GF-D8 (cell line): ENCODE results near the gene FOXL2NB.

Source experiments
- DNase-seq: peaks from one replicate; lab custom pipeline; 2025; lab: John Stamatoyannopoulos, UW

FOXL2NB gene

GRCh38 chr3:138933068-138933668 lies 13.8 kb upstream of the FOXL2NB start:
- DNase-seq: no peak

DNA sequence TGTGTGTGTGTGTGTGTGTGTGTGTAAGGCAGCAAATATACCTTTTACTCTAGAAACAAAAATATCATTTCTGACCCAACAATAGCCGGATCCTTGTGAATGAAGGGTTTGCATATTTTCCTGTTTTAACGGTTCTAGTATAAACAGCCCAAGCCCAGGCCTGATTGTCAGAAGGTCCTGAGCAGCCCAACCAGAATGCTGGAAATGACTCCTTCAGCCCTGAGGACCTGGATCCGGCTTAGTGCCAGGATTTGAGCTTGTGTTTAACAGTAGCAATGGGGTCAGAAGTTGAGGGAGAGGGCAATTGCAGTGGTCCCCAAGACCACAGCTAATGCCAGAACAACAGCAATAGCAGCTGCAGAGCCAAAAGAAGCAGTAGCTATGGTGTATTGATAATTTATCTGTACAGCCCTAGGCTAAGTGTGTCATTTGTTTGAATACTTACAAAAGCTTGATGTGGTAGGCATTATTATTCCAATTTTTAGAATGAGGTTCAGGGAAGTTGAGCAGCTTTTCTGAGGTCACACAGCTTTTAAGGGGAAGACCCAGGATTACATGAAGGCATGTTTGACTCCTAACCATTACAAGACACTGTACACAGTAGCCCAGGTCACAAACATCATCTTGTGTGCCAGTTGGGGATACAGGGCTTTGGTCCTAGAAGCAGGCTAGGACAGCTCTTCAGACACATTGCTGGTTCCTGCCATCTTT lies 12.9 kb upstream of the FOXL2NB start:
- DNase-seq: no peak

DNA sequence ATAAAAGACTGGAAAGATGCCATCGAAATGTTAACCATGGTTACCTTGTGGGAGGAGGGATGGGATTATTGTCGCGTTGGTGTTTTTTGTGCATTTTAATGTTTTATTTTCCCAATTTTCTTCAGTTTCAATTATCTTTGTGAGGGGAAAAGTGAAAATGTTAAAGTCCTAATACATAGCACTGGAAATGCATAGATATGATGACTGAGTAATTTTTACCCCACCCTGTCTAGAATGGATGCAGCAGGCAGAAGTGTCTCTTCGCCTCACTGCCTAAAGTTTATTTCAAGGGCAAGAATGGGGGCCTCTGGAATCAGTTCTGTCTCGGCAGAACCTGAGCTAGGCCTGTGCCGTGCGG lies 11.5 kb upstream of the FOXL2NB start:
- no peak for DNase-seq

GRCh38 chr3:138935863-138936740 lies 10.9 kb upstream of the FOXL2NB start:
- no peak for DNase-seq

GRCh38 chr3:138936741-138937689 lies 10.0 kb upstream of the FOXL2NB start:
- no peak for DNase-seq

- no peak for DNase-seq
These were observed 9.3 kb upstream of the FOXL2NB start for GRCh38 chr3:138937690-138938055.

DNA sequence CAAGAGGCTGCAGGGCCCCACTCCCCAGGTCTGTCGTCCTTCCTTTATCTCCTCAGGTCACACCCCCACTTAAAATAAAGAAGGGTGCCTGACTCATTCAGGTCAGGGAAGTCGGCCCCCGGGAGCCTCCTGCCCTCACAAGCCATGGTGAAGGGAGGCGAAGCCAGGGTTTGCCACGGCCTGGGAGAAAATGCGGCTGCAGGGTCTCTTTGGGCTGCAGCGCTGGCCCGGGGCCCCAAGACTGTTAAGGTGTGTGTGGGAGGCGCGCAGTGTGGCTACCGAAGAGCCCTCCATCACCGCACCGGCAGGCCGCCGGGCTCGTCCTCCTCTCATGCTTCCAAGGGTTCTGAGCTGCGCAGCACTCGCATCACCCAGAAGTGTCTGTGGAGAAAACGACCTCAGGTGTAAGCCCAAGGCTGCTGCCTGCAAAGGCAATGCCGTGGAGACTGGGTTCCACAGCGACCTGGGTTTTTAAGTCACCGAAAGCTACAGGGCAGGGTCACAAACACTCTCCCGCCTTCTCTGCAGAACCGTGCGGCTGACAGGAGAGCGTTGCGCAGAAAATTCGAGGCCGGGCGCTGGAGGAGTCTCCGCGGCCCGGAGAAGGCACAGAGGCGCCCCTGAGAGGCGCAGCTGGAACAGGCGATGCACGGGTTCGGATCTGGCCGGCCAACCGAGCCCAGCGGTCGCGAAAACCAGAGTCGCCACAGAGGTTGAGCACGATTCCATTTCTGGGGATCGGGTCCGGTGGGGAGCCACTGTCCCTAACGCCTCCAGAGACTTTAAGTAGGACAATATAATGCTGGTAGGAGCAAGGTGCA lies 8.8 kb upstream of the FOXL2NB start:
- DNase-seq: no peak

DNA sequence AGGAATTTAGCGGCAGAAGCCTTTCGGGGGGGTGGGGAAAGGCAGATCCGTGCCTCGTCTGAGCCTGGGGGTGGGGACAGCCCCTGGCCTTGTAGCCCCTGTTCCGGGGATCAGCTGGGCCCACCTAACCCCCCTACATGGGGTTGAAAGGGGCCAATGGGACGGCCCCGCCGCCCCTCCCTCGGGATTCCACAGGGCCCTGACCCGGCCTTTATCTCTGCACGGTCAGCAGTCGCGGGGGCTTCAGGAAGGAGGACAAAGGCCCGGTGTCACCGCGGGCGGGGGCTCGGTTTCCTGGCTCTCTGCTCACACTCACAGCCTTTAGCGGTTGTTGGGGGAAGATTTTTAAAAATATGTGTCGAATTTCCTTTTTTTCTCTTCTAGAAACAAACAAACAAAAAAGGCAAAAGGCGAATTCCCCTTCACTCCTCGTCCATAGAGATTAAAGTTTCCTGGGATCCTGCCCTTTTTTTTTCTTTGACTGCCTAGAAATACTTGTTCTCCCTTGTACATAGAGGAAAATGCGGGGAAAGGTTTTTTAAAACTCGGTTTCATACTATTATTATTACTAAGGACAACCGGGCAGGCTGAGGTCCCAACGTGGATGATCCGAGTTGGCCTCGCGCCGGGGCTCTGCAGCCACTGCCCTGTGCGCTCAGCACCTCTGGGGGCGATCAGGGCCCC lies 8.0 kb upstream of the FOXL2NB start:
- no peak for DNase-seq

DNA sequence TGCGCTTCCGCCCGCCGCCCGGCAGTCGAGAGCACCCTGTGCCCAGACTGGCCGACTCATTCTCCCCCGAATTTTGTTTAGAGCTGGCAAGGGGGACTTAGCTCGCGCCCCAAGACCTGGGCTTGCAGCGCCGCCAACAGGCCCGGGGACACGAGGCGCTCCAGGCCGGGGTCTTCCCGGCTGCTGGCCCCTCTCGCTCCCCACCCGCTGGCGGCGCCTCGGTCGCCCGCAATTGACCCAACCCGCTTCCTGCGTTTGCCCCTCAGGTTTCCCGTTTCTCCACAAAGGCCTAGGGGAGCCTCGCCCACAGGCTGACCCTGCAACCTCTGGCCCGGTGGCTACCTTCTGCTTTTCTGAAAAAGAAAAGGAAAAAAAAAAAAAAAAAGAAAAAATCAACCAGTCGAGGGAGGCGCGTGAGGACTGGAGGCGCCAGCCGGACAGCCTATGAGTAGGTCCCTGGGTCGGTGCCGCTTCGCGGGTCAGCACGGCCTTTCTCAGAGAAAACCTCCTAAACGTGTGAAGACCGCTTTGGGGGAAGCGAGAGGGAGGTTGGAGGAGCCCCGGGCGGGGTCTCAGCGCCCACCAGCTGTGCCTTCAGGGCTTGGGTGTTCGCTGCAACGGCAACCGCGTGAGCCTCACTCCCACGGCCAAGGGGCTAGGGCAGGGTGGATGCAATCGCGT lies 7.3 kb upstream of the FOXL2NB start:
- DNase-seq: no peak

- no peak for DNase-seq
These were observed 6.6 kb upstream of the FOXL2NB start for GRCh38 chr3:138940446-138940845.

DNA sequence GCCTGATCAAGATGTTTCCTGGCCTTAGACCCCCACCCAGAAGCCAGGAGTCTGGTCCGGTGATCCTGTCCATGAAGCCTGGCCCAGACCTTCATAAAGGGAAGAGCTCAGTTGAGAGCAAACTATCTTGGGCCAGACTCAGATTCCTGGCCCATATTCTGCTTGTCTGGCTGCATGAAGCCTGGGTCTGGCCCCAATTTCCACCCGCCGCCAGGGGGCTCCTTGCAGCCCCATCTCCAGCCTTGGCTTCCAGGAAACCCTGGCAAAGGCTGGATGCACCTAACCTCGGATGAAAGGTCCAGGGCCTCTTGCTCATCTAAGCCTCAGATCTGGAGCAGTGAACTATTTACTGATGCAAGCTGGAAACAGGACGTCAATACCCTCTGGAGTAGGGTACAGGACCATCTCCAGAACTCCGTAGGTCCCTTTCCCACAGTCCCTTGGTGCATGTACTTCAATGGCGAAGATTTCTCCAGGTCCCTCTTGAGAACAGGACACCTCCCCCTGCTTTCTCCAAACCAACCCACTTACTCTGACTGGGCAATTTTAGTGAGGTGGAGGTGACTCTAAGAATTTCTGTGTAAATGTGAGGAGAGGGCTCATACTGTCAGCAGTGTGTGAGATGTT lies 5.6 kb upstream of the FOXL2NB start:
- no peak for DNase-seq

- no peak for DNase-seq
These were observed 4.7 kb upstream of the FOXL2NB start for GRCh38 chr3:138942271-138942670.

DNA sequence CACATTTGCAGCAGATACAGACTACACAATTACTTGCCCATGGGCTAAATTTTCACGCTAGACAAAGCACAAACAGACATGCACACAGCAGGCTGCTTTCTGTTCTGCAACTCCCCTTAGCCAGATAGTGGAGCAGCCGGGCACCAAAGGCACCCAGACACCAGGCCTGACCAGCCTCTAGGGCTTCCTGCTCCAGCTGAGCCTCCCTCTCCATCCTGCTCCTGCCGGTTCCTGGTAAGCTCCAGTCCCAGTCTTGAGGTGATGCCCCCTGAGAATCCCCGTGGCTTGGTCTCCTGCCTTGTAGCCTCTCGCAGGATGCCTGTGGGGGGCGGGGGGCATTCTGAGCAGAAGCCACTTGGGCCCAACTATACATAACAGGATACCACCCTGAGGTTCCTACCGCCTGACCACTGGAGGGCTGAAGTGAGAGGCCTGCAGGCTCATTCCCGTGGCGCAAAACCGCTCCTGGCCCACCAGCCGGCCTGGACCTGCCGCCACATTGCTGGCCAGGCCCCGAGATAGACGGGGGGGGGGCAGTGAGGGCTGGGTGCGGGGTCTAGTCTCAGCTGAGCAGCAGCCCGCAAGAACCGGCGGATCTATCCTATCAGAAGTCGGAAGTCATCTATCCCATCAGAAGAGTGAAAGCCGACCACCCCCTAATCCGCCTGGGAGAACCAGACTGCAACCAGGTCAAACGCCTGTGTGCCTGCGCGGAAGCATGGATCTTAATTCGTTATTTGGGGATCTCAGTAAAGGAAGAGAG lies 4.0 kb upstream of the FOXL2NB start:
- no peak for DNase-seq

DNA sequence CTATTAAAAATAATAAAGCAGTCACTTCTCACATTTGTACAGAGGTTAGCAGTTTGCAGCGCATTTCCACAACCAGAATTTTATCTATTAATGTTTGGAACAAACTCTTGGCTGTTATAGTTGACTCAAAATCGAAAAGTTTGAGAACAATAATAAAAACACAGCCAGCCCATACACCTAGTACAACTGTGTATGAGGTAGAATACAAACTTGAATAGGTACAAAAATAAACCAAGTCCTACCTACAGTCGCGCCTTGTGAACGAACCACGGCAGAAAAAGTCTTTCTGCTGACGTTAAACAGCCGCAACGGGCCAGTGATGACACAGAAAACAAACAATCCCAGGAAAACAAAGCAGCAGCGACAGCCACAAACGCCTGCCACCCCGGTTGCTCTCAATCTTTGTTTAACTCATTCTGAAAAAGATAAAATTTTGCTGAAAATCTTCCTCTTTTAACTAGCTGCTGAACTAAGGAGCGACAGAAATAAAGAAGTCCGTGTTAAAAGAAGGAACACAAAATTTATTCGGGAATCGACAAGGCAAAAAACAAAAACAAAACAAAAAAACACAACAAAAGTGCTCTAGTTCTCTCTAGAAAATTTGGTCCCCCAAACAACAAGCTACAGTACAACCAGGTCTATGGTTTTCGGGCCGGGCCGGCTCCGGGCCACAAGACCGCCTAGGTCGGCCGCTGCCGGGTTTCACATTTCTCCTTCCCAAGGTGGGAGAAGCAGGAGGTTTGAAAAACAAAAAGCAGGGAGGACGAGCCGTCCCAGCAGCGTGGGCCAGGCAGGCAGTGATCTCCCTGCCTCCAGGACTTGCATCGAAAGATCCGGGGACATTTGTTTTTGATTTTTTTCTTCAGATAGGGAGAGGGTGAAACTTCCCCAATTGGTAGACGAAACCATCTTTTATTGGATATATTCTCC lies 3.0 kb upstream of the FOXL2NB start:
- no peak for DNase-seq

DNA sequence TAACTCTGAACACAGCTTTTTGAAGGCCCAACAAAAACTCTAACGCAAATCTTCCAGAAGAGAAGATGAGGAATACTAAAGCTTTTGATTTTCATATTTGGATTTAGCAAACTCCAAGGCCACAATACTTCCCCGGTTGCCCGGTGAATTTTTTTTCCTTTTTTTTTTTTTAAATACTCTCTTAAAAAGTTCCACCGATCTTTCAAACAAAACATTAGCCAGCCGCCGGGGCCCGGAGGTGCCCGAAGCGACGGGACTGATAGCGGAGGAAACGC lies 2.4 kb upstream of the FOXL2NB start:
- DNase-seq: no peak

DNA sequence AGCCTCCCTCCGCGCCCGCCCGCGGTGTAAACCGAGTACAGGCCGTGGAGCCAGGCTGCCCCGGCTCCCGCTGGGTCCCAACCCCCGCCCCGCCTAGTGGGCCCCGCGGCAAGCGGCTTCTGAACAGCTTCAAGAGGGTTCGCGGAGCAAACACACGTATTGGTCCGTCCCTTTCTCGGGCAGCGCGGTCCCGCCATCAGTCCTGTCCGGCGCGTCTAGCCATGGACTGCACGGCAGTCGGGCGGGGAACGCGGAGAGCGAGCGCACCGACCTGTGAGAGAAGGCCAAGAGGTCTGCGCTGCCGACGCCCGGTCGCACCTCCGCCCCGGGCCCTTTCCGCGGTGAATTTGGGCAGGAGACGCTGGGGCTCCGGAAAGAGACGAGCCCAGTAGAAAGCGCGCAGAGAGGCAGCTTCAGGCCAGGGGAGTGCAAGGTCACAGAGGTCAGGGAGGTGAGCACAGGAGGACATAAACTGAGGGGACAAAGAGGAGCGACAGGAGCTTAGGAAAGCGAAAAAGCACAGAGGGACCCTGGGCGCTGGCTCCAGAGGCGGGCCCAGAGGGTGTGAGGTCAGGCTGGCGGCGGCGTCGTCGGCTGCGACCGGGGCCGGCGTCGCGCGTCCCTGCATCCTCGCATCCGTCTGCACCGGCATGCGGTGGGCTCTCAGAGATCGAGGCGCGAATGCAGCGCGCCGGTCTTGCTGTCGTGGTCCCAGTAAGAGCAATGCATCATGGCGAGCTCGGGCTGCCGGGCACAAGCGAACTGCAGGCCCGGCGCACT lies 1.9 kb upstream of the FOXL2NB start:
- no peak for DNase-seq
